K562 (cell line): ENCODE results near the gene IMPA2. TPM values are rescaled to one million over a fixed set of nuclear protein-coding genes. Genes with fewer than 3 reads are reported as not detected.

Experiments used
- ATAC-seq: fragments of 200-7000 bp; cut with Tn5 transposase; 3 replicates; pipeline ENCODE4 v1.9.1; 2020; ENCODE audit warnings: moderate library complexity
- BruUV-seq: library from RNA; stranded (reverse); fragments of 400-500 nt; replicated peaks from 2 replicates; lab custom pipeline; 2021; lab: Mats Ljungman, UMichigan
- CTCF ChIA-PET: fragments of 300-600 bp; formaldehyde crosslinking; extraction: SDS; loops from one replicate; lab custom pipeline; 2021; ENCODE audit warnings: low intra/inter-chr PET ratio; lab: Yijun Ruan, JAX
- POLR2A ChIA-PET: fragments of 300-600, 350-650 bp; sonication (Branson Sonifier 250); formaldehyde crosslinking; extraction: SDS; loops from one replicate; lab custom pipeline; 2021; ENCODE audit warnings: antibody characterized with exemption, inconsistent platforms; lab: Yijun Ruan, JAX
- DNase-seq, 4 experiments: peaks; one replicate each; pipeline versions ENCODE4 v3.0.0 to v3.0.0-alpha.2; 2011 to 2018; ENCODE audit warnings: low spot score in 3 of 4, mixed read lengths in 3 of 4; ENCODE audit errors: extremely low read depth in 1 of 4
- FAIRE-seq: peaks from 2 replicates; lab custom pipeline; 2011; peaks lifted over from hg19 to GRCh38; lab: Jason Lieb, UNC
- H2AFZ ChIP-seq: 2 replicates; pipeline ENCODE4 v1.6.0; 2011; ENCODE audit warnings: low read depth, low read length, control low read depth, inconsistent platforms
- H3K27ac ChIP-seq: fragments of 200-600 bp; 3 replicates; pipeline ENCODE4 v1.8.0; 2011; ENCODE audit warnings: low read depth, mild to moderate bottlenecking, control low read depth, inconsistent platforms, low read length, moderate library complexity, mixed read lengths; ENCODE audit errors: extremely low read depth
- H3K27me3 ChIP-seq, 2 experiments: fragments of 300-600 bp in 1 of 2; 2 replicates in 1 of 2; 3 replicates in 1 of 2; pipeline versions ENCODE4 v1.6.0 to v1.8.0; 2011; ENCODE audit warnings: inconsistent platforms in 2 of 2, low read length in 2 of 2, mild to moderate bottlenecking in 1 of 2, mixed read lengths in 1 of 2, moderate library complexity in 1 of 2; ENCODE audit not compliant: control insufficient read depth in 2 of 2, insufficient read depth in 2 of 2
- H3K36me3 ChIP-seq: fragments of 300-600 bp; 3 replicates; pipeline ENCODE4 v1.8.0; 2011; ENCODE audit warnings: mild to moderate bottlenecking, low read length, inconsistent platforms; ENCODE audit not compliant: control insufficient read depth, insufficient read depth
- H3K4me1 ChIP-seq, 2 experiments: fragments of 200-600 bp in 1 of 2; replicated peaks in 1 of 2; 2 replicates in 1 of 2; 3 replicates in 1 of 2; pipeline versions ENCODE4 v1.5.1 to v1.8.0; 2011; ENCODE audit warnings: inconsistent platforms in 2 of 2, low read length in 2 of 2, mild to moderate bottlenecking in 1 of 2, mixed read lengths in 1 of 2, moderate library complexity in 1 of 2; ENCODE audit not compliant: control insufficient read depth in 2 of 2, insufficient read depth in 2 of 2
- H3K4me2 ChIP-seq: 2 replicates; pipeline ENCODE4 v1.6.1; 2011; ENCODE audit warnings: low read length, control low read depth, inconsistent platforms, mixed read lengths; ENCODE audit not compliant: insufficient read depth
- H3K4me3 ChIP-seq: fragments of 200-600 bp; sonication (generic), shearing (Covaris generic); 2 replicates; pipeline ENCODE4 v1.5.1; 2016; ENCODE audit warnings: control low read depth, inconsistent platforms
- H3K79me2 ChIP-seq: fragments of 200-600 bp; 3 replicates; pipeline ENCODE4 v1.8.0; 2011; ENCODE audit warnings: low read length, inconsistent platforms; ENCODE audit not compliant: control insufficient read depth, insufficient read depth
- H3K9ac ChIP-seq, 2 experiments: 2 replicates each; pipeline versions ENCODE4 v1.6.0 to v1.6.1; 2011; ENCODE audit warnings: low read depth in 2 of 2, low read length in 2 of 2, control low read depth in 1 of 2, inconsistent platforms in 1 of 2, mild to moderate bottlenecking in 1 of 2, mixed read lengths in 1 of 2; ENCODE audit not compliant: insufficient read depth in 1 of 2
- H3K9me1 ChIP-seq: one replicate; pipeline ENCODE4 v1.6.0; 2011; ENCODE audit warnings: inconsistent platforms, mild to moderate bottlenecking, low read length, moderate library complexity; ENCODE audit not compliant: control insufficient read depth, insufficient read depth
- H3K9me3 ChIP-seq: replicated peaks from 2 replicates; pipeline ENCODE4 v1.5.1; 2011; ENCODE audit warnings: low read depth, low read length, inconsistent platforms; ENCODE audit not compliant: control insufficient read depth, insufficient read depth
- H4K20me1 ChIP-seq: replicated peaks from 2 replicates; pipeline ENCODE4 v1.6.1; 2011; ENCODE audit warnings: low read length, inconsistent platforms, mixed read lengths; ENCODE audit not compliant: control insufficient read depth, insufficient read depth
- CCAR2 ChIP-seq: fragments of 200-400 bp; formaldehyde crosslinking; IDR thresholded peaks from 2 replicates; pipeline ENCODE4 v1.6.1; 2017; ENCODE audit warnings: mild to moderate bottlenecking, low read depth, low read length
- CHD1 ChIP-seq: fragments of 200-600 bp; sonication (generic); IDR thresholded peaks from one replicate; pipeline ENCODE4 v1.6.1; 2012; ENCODE audit warnings: mild to moderate bottlenecking, moderate library complexity, low read length, inconsistent platforms
- CREB1 ChIP-seq, 2 experiments: sonication (generic) in 1 of 2; formaldehyde crosslinking in 1 of 2; IDR thresholded peaks; 2 replicates each; pipeline versions ENCODE4 v1.6.1 to v1.8.0; 2012 to 2022; ENCODE audit warnings: inconsistent platforms in 1 of 2, mild to moderate bottlenecking in 1 of 2, missing genetic modification reagents in 1 of 2, moderate library complexity in 1 of 2
- DPF2 ChIP-seq: fragments of 450-650 bp; IDR thresholded peaks from 2 replicates; pipeline ENCODE4 v1.6.1; 2016
- E2F8 ChIP-seq: fragments of 450-650 bp; IDR thresholded peaks from 2 replicates; pipeline ENCODE4 v1.7.1; 2018; ENCODE audit warnings: mild to moderate bottlenecking, low read depth; ENCODE audit not compliant: partially characterized antibody
- NR2C2 ChIP-seq, 2 experiments: fragments of 200-800 bp in 1 of 2; sonication (Bioruptor generic) in 1 of 2; sonication (generic) in 1 of 2; formaldehyde crosslinking in 1 of 2; IDR thresholded peaks; 2 replicates each; pipeline versions ENCODE4 v1.6.1 to v1.8.0; 2016 to 2022; ENCODE audit warnings: mild to moderate bottlenecking in 1 of 2, missing compliant biosample characterization in 1 of 2, missing genetic modification characterization in 1 of 2, missing genetic modification reagents in 1 of 2
- PRPF4 ChIP-seq: fragments of 200-400 bp; formaldehyde crosslinking; IDR thresholded peaks from one replicate; pipeline ENCODE4 v1.6.1; 2017; ENCODE audit warnings: low read length, low read depth, mild to moderate bottlenecking; ENCODE audit not compliant: insufficient read depth, poor library complexity, severe bottlenecking
- RREB1 ChIP-seq: fragments of 250-450 bp; sonication (Bioruptor Pico); IDR thresholded peaks from 2 replicates; pipeline ENCODE4 v1.4.0; 2020
- YY1 ChIP-seq, 3 experiments: IDR thresholded peaks; 2 replicates each; pipeline ENCODE4 v1.6.1; 2011; ENCODE audit warnings: low read length in 2 of 3, mild to moderate bottlenecking in 2 of 3, moderate library complexity in 2 of 3, borderline replicate concordance in 1 of 3, control low read depth in 1 of 3, low read depth in 1 of 3; ENCODE audit not compliant: insufficient read depth in 3 of 3, insufficient replicate concordance in 2 of 3, control insufficient read depth in 1 of 3, insufficient read length in 1 of 3; ENCODE audit errors: extremely low read depth in 1 of 3
- ZFP36 ChIP-seq: fragments of 150-350 bp; IDR thresholded peaks from 2 replicates; pipeline ENCODE4 v1.6.1; 2018; ENCODE audit warnings: low read length, low read depth; ENCODE audit not compliant: partially characterized antibody
- WGBS: fragments of 100-300 bp; shearing (Covaris generic); methylation state at CpG from one replicate; pipeline ENCODE4 v1.1.6; 2016; ENCODE audit warnings: low coverage, mixed read lengths; ENCODE audit not compliant: insufficient coverage; ENCODE audit errors: missing lambda C conversion rate; 5-methylcytosine and 5-hydroxymethylcytosine counted together
- in situ Hi-C: fragments of 300-500 bp; cut with MboI; formaldehyde crosslinking; loops from 4 replicates; pipeline ENCODE4 v1.15.0; 2018; ENCODE audit warnings: inconsistent platforms, mixed read lengths
- intact Hi-C: fragments of 100-400 bp; cut with micrococcal nuclease; formaldehyde crosslinking; loops from 2 replicates; pipeline ENCODE4 v1.14.2; 2022
- polyA plus RNA-seq, 8 experiments: library from polyadenylated mRNA; depleted of rRNA in 4 of 8; stranded (reverse) in 5 of 8; unstranded in 3 of 8; fragments of >200 nt; fragmentation: Nextera tagmentation in 2 of 8; fragmentation: Illumina TruSeq in 1 of 8; extraction: Ambion mirVana in 2 of 8; extraction: Trizol in 1 of 8; gene quantifications; 2 replicates each; pipeline versions ENCODE4 v1.2.1 to v1.2.3, GENCODE V29; 2011 to 2014; ENCODE audit warnings: inconsistent platforms in 1 of 8, missing spikeins in 1 of 8
- total RNA-seq, 7 experiments: library from RNA; depleted of rRNA in 6 of 7; stranded (reverse); fragments of >200 nt in 6 of 7; fragmentation: Illumina TruSeq in 2 of 7; extraction: Trizol in 2 of 7; gene quantifications; 2 replicates each; pipeline versions ENCODE4 v1.2.1 to v1.2.3, GENCODE V29; 2011 to 2021; ENCODE audit warnings: low replicate concordance in 1 of 7

Gene IMPA2
- total and polyA plus RNA-seq, 9 of the 15 experiments (the other 6 are each of a cell fraction or from before 2014, with no cell fraction given): 0.62 to 11.3 (median 5.7) TPM

GRCh38 chr18:11980494-11981191 is 664 bp upstream of the IMPA2 start:
- DNase-seq (peak; percentile 95 to 97 (median 97)), FAIRE-seq (peak; percentile 96), ATAC-seq (peak; percentile 92)
- H2AFZ ChIP-seq: peak overlapping the region; percentile 88
- peaks cover 12 to 19% of the 10 kb centered on the region in 2 experiments for H3K4me1 ChIP-seq
- H4K20me1 ChIP-seq: 0 out of 2 replicates have a peak, but pooled peaks cover 2% of the 10 kb centered on the region
- no peaks in the 10 kb centered on the region for H3K36me3 ChIP-seq
- in situ Hi-C loops (no loop called here), intact Hi-C loops (loop anchor here (2.0 kb wide), 1 partner anchor 34 kb away; no protein-coding TSS in a partner anchor)
- ChIA-PET CTCF (no interaction called here), POLR2A (interaction anchor here (0.6 to 2.3 kb wide), 17 partner anchors 10 to 658 kb away, joined by 3 to 15 read pairs (median 3); no protein-coding TSS in a partner anchor)
- H3K4me3 ChIP-seq: peak overlapping the region; percentile 73
- BruUV-seq: TSS peak; percentile 98
- H3K27me3 ChIP-seq: no peaks in the 10 kb centered on the region
- no peaks in the 10 kb centered on the region for H3K9me3 ChIP-seq
- H3K27ac ChIP-seq: peak overlapping the region; percentile 83
- H3K4me2 ChIP-seq: peak overlapping the region; percentile 78
- no peaks in the 10 kb centered on the region for H3K9me1 ChIP-seq
- no peaks in the 10 kb centered on the region for H3K79me2 ChIP-seq
- under 1% methylated on average over 48 of the region's 76 CpGs for WGBS
- peak overlapping the region; percentile 71 to 97 for H3K9ac ChIP-seq
- TF ChIP-seq NR2C2 (CRISPR knock-in tag; IDR thresholded peaks at IDR 0.05) (no peak), NR2C2 (tag; IDR thresholded peaks at IDR 0.05) (peak; percentile 73), DPF2 (peak; percentile 5; the same call in 1 of the 2 replicates), CCAR2 (no peak), CHD1 (peak; percentile 61), YY1 (IDR thresholded peaks at IDR 0.05; ENCODE audit: borderline replicate concordance in 1 of 3, control insufficient read depth in 1 of 3, extremely low read depth in 1 of 3, insufficient read depth in 3 of 3, insufficient read length in 1 of 3, insufficient replicate concordance in 2 of 3, low read depth in 1 of 3, low read length in 2 of 3) (peak in 2 of 3 experiments; percentile 8 to 20), E2F8 (no peak), ZFP36 (no peak), PRPF4 (peak; percentile 64), CREB1 (IDR thresholded peaks at IDR 0.05) (peak; percentile 55), CREB1 (CRISPR knock-in tag; IDR thresholded peaks at IDR 0.05) (peak; percentile 74), RREB1 (CRISPR knock-in tag) (no peak)
